HepG2 (cell line): ENCODE results near the gene REEP2. TPM values are rescaled to one million over a fixed set of nuclear protein-coding genes. Genes with fewer than 3 reads are reported as not detected.

ENCODE experiments used
- CREBL2 ChIP-seq: sonication (generic); formaldehyde crosslinking; IDR thresholded peaks from 2 replicates; pipeline ENCODE4 v1.8.1; 2023; ENCODE audit warnings: missing genetic modification reagents, mild to moderate bottlenecking, borderline replicate concordance
- IKZF1 ChIP-seq: fragments of 450-650 bp; IDR thresholded peaks from 2 replicates; pipeline ENCODE4 v1.7.1; 2016
- THYN1 ChIP-seq: sonication (generic); formaldehyde crosslinking; IDR thresholded peaks from 2 replicates; pipeline ENCODE4 v1.8.1; 2023; ENCODE audit warnings: low read depth, mild to moderate bottlenecking, moderate library complexity, missing genetic modification reagents, borderline replicate concordance
- ZFP82 ChIP-seq: sonication (generic); formaldehyde crosslinking; IDR thresholded peaks from 2 replicates; pipeline ENCODE4 v1.5.1; 2020; ENCODE audit warnings: mild to moderate bottlenecking, missing genetic modification reagents, borderline replicate concordance
- ZNF142 ChIP-seq: sonication (generic); formaldehyde crosslinking; IDR thresholded peaks from 2 replicates; pipeline ENCODE4 v1.4.0; 2020; ENCODE audit warnings: missing genetic modification reagents
- polyA plus RNA-seq, 8 experiments: library from polyadenylated mRNA; depleted of rRNA in 3 of 8; stranded (reverse) in 7 of 8; unstranded in 1 of 8; fragments of >200 nt; fragmentation: Illumina TruSeq in 4 of 8; extraction: Trizol in 4 of 8; gene quantifications; 2 replicates each; pipeline versions ENCODE4 v1.2.1 to v1.2.3, GENCODE V29; 2011 to 2016; ENCODE audit warnings: low read depth in 4 of 8, missing spikeins in 1 of 8, mixed read lengths in 1 of 8; ENCODE audit not compliant: insufficient read depth in 1 of 8
- total RNA-seq, 5 experiments: library from RNA; depleted of rRNA; stranded (reverse); fragments of >200 nt; fragmentation: Illumina TruSeq; extraction: Trizol; gene quantifications; 2 replicates each; pipeline ENCODE4 v1.2.3, GENCODE V29; 2016; ENCODE audit warnings: low read depth in 1 of 5

Gene REEP2
- total and polyA plus RNA-seq, 2 of the 13 experiments (the other 11 are each of a cell fraction or from before 2014, with no cell fraction given): 5.3 to 7.8 TPM

- TF ChIP-seq ZNF142 (CRISPR knock-in tag): no peak
- TF ChIP-seq ZFP82 (CRISPR knock-in tag): no peak
- no peak for TF ChIP-seq CREBL2 (CRISPR knock-in tag)
- TF ChIP-seq THYN1 (CRISPR knock-in tag): no peak
- TF ChIP-seq IKZF1: no peak
- TF ChIP-seq, all 625 proteins: peak for 0
Measured at GRCh38 chr5:138448070-138448469, 9.2 kb downstream of the REEP2 start (continued).
